ENCODE measurements around the gene APLP1.
"Not testable (repeated sequence)": the region's sequence is repeated elsewhere in the genome, so short reads cannot be mapped to it uniquely, and the experiment has no call there.

The APLP1 gene

DNA sequence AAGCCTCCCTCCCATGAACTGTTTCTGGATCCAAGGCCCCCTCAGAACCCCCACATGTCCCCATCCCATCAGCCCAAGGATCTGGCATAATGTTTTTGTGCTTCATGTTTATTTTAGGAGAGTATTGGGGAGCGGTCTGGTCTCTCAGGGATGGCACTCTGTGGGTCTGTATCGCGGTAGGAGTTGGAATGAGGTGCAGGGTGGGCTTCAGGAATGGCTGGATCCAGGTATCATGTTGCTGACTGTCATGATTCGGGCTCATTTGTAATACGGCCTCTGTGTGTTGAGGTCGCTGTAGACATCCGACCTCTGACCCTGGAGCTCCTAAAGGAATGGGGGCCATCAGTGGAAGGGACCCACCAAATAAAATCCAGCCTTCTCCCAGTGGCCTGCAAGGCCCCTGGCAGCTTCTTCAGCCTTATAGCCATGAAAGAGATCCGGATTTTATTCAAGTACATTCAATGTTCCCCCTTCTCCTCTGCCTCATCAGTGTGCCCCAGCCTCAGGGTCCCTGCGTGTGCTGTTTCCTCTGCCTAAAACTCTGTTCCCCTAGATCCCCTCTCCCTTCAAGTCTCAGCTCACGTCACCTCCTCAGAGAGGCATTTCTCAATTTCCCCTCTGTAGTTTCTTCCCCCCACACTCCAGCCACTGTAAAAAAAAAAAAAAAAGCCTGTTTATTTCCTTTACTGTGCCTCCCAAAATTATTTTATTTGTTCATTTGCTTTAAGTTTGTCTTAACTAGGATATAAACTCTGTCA, 36.1 kb downstream of the APLP1 start:
- DNase-seq (ENCODE audit: low read depth in 3 of 3) = no peak

DNA sequence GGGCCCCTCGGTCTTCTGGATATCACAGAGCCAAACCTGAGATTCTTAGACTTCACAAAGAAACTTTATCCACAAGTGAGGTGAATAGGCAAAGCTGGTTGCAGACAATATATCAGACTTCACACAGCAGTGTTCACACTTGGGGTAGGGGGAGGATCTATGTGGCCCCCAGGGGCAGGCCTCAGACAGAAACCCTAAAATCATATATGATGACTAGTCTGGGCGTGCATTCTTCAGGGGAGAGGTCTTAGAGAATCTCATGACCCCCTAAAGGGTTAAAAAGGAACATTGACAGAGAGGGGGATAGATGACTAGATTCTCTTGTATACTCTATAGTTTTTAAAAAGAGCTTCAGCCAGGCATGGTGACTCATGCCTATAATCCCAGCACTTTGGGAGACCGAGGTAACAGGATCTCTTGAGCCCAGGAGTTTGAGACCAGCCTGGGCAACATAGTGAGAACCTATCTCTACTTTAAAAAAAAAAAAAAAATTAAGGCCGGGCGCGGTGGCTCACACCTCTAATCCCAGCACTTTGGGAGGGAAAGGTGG, 36.9 kb downstream of the APLP1 start:
- no peak for DNase-seq (ENCODE audit: low read depth in 3 of 3)

DNA sequence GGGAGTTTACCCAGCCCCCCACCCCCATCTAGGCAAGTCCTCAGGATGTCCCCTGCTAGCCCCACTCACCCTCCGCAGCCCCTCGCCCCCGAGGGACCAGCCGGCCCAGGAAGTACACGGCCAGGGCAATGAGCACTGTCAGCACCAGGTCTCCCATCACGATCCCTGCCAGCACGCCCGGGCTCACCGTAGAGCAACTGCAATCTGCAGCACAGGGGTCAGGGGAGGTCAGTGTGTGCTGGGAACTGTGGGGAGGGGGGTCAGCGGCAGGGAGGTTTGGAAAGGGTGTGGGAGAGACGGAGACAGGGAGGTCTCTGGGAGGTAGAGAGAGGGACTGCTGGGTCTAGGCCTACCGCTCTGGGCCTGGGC, 39.0 kb downstream of the APLP1 start:
- DNase-seq (ENCODE audit: low read depth in 3 of 3) = no peak

DNA sequence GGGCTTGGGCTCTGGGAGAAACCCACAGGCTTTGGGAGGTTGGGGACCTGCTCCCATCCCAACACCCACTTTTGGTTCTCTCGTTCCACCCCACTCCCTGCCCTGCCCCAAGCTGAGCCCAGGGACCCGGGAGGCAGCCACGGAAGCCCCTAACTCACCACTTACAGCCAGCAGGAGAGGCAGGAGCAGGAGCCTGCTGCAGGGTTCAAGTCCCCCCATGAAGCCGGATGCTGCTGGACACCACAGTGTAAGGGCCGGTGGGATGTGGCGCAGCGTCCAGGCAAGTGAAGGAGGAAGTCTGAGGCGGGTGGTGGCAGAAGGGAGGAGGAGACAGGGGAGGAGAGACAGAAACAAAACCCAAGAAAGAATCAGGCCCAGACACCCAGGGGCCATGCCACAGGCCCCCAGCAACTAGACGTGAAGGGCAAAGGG, 39.7 kb downstream of the APLP1 start, which contains the start of gene TYROBP:
Gene TYROBP, minus strand, starts transcription at position 286 of the 432 bp plus-strand sequence. Its CDS starts 67 bp downstream, at position 219.
- DNase-seq (ENCODE audit: low read depth in 3 of 3) = no peak

DNA sequence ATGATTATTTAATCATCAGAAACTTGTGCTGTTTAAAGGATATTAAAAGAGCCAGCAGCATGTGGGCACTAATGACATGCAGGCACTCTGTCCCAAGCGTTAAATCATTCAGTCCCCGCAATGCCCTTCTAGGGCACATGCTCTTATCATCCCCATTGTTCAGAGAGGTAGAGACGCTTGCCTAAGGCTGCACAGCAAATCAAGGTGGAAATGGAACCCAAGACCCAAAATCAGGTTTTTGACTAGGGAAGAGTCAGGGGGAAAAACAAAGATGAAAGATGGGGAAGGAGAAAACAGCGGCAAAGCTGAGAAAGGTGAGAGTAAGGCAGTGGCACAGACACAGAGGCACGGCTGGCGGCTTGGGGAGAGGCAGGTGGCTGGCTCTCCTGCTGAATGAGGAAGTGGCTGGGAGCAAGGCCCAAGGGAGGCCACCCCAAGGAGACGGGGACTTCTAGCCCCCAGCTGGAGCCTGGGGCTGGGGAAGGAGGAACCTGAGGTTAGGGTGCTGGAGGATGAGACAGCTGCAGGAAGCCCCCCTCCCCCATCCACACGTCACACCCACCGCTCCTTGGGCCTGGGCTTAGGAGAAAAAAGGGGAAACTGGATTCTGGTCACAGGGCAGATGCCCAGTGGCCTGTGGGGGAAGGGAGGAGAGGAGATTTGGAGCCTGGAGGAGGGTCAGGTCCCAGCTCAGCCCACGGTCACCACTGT, 40.8 kb downstream of the APLP1 start:
- DNase-seq (ENCODE audit: low read depth in 3 of 3) = no peak

DNA sequence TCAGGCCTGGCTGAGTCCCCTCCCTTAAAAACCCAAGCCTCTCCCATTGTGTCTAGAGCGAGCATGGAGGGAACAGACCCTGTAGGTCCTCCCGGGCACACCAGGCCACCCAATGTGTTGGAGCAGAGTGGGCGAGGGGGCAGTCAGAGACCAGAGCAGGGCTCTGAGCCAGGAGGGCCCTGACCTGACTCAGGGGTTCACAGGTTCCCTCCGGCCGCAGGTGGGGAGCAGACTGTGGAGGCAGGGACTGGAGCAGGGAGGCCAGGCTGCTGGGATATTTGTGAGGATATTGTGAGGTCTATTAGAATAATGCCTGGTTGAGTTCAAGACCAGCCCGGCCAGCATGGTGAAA, 41.3 kb downstream of the APLP1 start:
- no peak for DNase-seq (ENCODE audit: low read depth in 3 of 3)

DNA sequence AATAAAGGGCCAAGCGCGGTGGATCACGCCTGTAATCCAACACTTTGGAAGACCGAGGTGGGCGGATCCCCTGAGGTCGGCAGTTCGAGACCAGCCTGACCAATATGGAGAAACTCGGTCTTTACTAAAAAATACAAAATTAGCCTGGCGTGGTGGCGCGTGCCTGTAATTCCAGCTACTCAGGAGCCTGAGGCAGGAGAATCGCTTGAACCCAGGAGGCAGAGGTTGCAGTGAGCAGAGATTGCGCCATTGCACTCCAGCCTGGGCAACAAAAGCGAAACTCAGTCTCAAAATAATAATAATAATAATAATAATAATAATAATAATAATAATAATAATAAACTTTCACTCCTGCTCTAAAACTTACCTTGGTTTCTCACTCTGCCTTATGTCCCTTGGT, 42.0 kb downstream of the APLP1 start:
- not testable (repeated sequence) for DNase-seq (ENCODE audit: low read depth in 3 of 3)

DNA sequence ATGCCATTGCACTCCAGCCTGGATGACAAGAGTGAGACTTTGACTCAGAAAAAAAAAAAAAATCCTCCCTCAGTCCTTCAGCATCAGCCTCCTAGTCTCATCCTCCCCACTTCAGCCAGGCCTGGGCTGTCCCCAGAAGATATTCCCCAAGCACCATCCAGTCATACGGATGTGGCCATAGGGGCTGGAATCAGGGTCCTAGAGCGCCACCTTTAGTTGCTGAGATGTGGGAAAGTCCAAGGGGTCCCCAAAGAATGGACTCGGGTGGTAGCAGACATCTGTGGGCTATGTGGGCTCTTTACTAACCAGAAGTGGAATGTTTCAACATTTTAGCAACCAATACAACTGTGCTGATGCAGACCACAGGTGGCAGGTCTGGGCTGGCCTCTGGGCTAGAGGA, 42.8 kb downstream of the APLP1 start:
- no peak for DNase-seq (ENCODE audit: low read depth in 3 of 3)

DNA sequence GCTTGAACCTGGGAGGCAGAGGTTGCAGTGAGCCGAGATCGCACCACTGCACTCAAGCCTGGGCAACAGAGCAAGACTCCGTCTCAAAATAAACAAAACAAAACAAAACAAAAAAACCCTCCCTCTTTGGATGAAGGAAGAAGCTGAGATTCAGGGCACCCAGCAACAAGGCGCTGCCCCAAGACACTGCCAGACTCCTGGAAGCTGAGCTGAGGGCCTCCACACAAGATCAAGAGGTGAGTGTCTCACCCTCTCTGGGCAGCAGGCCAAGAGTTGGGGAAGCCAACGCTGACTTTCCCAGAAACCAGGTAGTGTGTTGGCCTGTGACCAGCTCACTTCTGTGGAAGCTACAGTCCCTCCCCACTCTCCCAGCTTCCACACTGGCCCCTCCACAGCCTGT, 43.4 kb downstream of the APLP1 start:
- DNase-seq (ENCODE audit: low read depth in 3 of 3) = peak in 1 of 3 experiments; percentile 40

DNA sequence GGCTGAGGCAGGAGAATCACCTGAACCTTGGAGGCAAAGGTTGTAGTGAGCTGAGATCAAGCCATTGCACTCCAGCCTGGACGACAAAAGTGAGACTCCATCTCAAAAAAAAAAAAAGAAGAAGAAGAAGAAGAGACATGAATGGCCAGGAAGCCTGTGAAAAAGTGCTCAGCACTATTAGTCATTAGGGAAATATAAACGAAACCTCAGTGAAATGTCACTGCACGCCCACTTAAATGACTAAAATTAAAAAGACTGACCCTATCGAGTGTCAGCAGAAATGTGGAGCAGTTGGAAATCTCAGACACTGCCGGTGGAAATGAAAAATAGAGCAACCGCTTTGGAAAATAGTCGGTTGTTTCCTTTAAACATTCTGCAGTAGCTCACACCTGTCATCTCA, 45.2 kb downstream of the APLP1 start:
- DNase-seq (ENCODE audit: low read depth in 3 of 3) = no peak

DNA sequence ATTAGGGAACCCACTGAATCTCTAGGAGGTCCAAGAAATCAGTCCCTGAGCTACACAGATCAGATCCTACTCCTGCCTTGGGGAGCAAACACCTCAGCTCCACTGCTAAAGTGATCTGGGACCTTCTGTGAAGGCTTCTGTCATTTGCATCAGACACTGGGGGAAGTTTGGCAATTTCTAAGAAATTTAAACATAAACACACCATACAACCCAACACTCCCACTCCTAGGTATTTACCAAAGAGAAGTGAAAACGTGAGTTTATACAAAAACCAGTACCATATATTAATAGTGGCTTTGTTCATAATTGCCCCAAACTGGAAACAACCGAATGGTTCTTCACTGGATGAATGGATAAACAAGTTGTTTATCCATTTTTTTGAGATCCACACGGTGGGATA, 47.1 kb downstream of the APLP1 start:
- DNase-seq (ENCODE audit: low read depth in 3 of 3) = no peak

DNA sequence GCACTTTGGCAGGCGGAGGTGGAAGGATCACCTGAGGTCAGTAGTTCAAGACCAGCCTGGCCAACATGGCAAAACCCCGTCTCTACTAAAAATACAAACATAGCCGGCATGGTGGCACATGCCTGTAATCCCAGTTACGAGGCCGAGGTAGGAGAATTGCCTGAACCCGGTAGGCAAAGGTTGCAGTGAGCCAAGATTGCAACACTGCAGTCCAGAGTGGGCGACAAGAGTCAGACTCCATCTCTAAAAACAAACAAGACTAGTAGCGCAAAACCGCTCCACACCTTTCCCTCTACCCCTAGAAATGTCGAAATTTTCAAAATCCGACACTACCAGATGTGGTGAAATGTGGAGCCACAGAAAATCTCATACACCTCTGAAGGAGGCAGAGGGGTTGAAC, 50.9 kb downstream of the APLP1 start:
- no peak for DNase-seq (ENCODE audit: low read depth in 3 of 3)

DNA sequence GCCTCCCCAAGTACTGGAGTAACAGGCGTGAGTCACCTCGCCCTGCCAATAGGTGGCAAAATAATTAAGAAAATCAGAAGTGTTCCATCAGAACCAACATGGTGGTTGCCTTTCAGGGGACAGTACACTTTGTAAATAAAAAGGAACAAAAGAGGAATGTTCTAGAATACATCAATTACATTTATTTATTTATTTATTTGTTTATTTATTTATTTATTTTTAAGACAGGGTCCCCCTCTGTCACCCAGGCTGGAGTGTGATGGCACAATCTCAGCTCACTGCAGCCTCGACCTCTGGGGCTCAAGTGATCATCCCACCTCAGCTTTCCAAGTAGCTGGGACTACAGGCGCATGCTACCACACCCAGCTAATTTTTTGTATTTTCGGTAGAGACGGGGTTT, 52.6 kb downstream of the APLP1 start:
- DNase-seq (ENCODE audit: low read depth in 3 of 3) = no peak

DNA sequence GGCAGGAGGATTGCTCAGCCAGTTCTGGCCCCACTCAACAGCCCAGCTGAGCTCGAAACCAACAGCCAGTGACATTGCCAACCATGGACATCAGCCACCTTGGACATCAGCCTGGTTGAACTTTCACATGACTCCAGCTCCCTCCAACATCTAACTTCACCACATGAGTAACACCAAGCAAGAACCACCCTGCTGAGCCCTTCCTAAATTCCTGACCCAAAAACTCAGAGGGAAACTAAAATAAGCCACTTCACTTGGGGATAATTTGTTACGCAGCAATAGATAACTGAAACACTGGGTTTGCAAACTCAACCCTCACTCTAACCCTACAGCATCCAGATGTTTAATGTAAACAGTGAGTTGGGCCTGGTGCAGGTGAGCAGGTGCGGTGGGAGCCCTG, 57.1 kb downstream of the APLP1 start:
- no peak for DNase-seq (ENCODE audit: low read depth in 3 of 3)

DNA sequence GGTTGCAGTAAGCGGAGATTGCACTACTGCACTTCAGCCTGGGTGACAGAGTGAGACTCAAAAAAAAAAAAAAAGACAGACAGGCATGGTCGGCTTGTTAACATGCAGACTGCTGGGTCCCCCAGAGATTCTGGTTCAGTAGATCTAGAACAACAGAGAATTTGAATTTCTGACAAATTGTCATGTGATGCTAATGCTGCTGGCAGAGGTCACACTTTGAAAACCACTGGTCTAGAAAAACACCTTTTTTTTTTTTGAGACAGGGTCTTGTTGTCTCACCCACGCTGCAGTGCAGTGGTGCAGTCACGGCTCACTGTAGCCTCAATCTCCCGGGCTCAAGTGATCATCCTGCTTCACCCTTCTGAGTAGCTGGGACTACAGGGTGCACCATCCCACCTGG, 60.1 kb downstream of the APLP1 start:
- DNase-seq (ENCODE audit: low read depth in 3 of 3) = no peak
